Eye (tissue), 1 donor: ENCODE results near the gene KIF26B.
"Not testable (repeated sequence)": the region's sequence is repeated elsewhere in the genome, so short reads cannot be mapped to it uniquely, and the experiment has no call there.

Experiments used
- DNase-seq: peaks from one replicate; pipeline ENCODE4 v3.0.0-alpha.2; 2015

Gene KIF26B

DNA sequence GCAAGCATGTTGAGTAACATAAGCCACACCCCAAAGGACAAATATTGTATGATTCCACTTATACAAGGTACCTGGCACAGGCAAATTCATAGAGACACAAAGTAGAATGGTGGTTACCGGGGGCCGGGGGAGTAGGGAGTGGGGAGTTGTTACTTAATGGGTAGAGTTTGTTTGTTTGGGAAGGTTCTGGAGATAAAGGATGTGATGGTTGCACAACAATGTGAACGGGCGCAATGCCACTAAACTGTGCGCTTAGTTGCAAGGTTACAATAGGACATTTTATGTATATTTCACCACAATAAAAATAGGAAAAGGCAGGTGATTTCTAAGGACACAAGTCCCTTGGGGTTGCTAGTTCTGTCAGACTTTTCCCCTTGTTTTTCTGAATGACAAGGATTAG, 516.6 kb downstream of the KIF26B start:
- DNase-seq = no peak

DNA sequence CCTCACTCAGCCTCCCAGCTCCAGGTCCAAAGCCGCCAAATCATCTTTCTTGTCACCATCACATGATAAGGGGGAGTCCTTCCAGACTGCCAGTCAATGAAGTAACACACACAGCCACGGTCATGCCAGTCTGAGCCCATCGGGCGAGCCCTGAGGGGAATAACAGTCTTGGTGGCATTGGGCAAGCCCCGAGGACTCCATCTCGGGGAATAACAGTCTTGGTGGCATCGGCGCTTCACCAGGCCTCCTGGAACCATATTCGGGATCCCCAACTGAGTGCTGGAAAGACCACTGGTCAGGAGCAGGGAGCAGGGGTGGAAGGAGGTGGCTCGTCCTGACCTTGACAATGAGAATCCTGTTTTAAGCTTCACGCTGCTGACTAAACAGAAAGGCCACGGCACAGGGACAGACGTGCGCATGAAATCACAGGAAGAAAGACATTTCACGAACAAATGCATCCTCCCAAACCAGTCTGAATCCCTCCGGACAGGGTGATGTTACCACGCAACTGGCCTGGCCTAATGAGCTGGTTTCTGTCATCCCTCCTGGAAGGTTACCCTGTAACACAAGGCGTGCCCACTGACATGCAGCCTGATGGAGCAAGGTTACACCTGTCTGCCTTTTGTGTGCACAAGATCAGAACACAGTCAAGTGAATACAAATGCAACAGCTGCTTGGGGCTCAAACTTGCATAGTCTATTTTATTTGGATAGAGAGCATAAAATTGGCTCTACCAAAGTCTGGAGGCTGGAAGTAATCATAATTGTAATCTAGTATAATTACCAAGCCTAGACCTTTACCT, 517.4 kb downstream of the KIF26B start:
- no peak for DNase-seq

DNA sequence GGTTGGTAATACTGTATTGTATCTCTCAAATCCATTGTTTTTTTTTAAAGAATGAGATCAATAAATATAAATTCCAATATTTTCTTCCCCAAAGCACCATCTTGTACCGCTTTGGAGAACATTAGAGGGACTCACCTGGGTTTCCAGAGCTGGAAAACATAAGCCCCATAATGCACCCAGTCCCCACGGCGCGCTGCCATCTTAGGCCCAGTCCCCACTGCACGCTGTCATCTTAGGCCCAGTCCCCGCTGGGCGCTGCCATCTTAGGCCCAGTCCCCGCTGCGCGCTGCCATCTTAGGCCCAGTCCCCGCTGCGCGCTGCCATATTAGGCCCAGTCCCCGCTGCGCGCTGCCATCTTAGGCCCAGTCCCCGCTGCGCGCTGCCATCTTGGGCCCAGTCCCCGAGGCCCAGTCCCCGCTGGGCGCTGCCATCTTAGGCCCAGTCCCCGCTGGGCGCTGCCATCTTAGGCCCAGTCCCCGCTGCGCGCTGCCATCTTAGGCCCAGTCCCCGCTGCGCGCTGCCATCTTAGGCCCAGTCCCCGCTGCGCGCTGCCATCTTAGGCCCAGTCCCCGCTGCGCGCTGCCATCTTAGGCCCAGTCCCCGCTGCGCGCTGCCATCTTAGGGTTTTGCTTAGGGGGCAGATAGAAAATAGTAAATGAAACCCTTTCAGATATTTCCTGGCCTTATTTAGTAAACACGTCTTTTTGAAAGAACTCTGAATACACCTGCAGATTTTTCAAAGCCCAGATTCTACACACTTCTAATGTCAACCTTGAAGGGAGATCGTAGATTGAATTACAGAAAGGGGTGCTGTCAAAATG, 518.3 kb downstream of the KIF26B start:
- DNase-seq = not testable (repeated sequence)

DNA sequence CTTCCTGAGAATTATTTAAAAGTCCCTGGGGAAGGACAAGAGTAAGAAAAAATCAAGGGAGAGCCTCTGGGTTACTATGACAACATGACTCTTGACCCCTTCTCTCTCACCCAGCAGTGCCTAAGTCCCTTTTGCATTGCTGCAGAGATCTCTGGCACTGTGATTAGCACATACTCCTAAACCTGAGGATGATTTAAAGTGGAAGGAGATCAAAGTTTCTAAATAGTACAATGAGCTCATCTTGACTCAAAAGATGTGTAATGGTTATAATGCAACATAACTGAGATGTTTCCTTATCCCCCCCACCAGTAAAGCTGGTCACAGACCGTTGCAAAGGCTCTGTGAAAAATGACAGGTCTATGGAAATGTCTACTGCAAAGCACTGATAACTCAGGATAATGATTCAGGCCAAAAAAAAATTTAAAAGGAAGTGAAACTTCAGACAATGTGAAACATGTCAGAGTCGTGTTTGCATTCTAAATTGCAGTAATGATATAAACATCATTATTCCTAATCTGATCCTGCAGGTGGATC, 519.2 kb downstream of the KIF26B start:
- DNase-seq = no peak

DNA sequence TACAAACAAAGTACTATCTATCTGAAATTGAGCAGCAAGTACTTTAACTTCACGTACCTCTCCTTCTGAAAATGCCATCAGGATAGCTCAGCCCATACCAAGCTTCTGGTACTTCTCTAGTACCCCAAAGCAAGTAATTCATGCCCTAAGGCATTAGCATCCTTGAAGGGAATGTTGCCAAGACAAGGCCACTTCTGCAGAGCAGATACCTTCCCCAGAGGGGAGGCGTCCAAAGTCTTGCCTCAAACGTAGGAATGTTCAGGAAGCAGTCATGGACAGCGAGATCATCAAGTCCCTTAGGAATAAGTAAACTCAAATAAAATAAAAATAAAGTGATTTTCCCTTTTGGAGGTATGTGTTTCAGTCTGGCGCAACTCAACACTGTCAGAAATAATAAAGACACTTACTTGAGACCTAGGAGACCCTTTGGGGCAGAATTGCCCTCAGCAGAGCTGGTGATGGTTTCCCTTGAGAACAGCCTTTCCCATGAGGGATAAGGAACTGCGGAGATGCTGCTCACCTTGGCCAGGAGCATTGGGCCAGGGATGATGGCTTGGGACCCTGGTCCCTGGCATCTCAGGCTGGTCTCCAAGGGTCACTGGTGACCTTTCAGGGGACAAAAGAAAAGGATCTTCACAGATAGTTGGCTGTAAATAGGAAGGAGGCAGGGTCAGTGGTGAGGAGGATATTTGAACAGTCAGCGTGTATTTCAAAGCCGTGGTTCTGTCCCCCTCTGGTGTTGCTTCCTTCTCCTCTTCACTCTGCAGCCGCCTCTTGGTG, 522.9 kb downstream of the KIF26B start:
- DNase-seq = no peak

DNA sequence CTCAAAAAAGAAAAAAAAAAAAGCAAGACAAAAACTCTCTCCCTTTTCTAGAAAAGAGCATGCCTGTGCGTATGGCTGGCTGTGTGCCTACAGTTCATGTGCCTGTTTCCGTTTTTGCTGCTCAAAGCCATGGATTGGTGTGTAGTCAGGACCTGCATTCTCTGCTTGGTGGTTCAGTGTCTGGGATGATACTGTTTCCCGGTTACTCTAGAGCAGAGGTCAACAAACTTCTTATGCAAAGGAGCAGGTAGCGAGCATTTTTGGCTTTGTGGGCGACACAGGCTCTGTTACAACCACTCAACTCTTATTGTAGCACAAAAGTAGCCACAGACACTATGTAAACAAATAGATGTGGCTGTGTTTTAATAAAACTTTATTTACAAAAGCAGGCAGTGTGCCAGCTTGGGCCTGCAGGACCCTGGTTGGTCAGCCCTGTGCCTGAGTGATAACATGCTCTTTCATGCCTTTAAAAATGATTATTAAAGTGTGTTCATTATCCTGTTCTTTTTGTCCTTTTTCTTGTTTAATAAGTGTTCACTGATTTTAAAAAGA, 524.2 kb downstream of the KIF26B start:
- DNase-seq = no peak

DNA sequence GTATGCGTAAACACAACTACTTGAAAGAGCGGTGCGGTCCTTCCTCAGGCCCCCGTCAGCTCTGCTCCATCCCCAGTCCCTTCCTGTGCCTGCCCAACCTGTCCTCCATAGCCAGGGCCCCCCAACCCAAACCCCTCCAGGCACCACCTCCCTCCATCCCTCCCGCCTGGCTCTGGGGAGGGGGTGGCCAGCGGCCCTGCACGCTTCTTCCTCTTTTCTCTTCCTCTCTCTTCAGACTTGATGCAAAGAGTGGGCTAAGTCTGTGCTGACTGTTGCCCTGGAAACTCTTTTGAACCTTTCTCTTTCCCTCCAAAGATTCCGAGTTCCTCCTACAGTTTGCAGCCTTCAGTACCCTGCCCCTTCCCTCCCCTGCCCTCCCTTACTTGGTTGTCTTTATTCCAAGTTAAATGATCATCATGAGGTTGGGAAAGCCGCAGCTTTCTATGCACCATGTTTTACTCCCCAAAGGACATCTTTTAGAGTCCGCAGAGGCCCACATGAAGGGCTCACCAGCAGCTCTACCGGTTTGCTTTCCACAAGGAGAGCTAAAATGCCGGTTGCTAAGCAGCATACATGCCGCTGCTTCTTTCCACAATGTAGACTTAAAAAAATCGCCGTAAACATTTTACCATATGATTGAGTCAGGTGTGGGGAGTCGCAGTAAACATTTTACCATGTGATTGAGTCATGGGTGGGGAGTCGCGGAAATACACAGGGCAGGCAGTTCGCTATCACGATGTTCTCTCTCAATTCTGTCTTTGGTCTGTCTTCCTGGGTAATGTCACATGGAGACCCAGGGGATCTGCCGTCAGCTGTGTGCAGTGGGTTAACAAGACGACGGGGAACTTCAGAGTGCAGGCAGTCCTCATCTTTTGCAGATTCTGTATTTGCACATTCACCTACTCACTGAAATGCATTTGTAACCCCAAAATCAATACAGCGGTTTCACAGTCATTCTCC, 525.3 kb downstream of the KIF26B start:
- DNase-seq = peak; percentile 52

DNA sequence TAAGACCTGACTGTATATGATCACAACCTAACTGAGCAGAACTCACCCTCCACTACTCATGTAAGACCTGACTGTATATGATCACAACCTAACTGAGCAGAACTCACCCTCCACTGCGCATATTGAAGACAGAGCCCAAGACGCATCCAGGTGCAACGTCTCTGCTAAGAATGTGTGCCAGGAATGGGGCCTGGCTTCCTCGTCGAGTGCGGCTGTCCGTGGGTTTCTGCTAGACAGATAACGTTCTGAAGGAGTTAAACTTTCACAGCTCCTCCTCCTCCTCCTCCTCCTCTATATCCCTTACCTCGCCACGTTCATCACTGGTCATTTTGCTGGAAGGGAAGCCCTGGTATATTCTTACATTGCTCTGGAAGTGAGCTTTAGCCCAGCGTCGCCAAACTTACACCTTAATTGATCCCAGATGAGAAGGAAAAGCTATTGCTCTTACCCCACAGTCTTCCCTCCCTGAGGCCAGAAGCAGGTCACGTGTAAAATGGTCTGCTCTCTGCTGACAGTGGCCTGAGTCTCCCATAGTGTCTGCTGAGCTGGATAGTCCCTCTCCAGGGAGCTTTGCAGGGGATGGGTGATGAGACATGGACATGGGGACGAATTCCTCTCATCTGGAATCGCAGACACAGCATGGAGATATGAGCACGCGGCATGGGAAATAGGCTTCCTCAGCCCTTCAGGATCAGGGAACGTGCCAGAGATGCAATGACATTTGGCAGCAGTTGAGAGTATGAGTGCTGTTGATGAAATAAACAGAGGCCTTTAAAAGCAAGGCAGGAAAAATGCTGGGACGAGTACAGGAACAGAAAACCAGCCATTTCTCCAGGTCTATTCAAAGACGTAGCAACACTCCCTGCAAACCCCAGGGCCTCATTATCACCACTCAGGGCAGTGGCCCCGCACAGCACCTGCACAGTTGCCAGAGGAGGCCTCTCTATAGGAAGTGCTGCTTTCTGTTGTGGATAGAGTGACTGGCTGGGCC, 528.1 kb downstream of the KIF26B start:
- peak; percentile 52 for DNase-seq

DNA sequence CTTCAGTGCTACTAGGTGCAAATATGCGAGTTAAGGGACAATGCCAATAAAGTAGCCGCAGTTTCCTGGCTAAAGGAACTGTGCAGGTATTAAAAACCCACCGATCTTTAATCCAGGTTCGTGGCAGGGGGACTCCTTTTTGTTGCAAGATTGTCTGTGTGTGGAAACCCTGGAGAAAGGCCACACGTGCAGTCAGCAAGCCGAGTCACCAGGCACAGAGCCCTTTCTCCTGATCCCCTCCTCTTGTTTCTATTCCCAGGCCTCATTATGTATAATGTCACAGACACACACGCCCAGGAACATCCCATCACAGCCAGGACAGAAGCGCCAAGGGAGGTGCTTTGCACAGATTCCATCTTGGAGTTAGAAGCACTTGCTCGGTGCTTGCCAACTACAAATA, 528.9 kb downstream of the KIF26B start:
- DNase-seq = no peak

DNA sequence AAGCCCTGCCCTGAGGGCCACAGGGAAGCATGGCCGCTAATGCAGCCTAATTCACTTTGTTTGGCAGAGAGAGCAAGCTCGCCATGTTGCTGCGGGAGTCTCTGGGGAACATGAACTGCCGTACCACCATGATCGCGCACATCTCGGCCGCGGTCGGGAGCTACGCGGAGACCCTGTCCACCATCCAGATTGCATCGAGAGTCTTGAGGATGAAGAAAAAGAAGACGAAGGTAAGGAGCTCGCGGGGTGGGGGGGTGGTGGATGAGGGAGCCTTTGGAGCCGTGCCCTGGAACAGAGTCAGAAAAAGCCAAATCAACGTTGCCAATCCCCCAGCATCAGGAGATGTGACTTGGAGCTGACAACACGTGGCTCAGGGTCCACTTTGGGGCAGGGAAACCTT, 529.4 kb downstream of the KIF26B start:
- DNase-seq = no peak

DNA sequence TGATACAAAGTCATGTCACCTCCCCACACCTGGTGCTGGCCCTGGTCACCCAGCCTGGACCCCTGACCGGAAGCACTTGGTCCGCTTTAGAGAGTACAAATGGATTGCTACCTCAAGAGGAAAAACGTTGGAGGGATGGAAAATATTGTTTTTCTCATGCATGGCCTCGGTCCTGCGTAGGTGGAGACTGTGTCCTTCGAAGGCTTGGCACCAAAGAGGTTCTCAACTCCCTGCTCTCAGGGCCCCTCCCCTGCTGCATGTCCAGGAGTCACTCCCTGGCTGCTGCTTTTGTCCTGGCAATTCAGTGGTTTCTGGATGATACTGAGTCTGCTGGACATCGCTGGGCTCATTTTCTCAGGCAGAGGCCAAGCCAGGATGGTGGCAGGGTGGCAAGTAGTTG, 529.8 kb downstream of the KIF26B start:
- no peak for DNase-seq

DNA sequence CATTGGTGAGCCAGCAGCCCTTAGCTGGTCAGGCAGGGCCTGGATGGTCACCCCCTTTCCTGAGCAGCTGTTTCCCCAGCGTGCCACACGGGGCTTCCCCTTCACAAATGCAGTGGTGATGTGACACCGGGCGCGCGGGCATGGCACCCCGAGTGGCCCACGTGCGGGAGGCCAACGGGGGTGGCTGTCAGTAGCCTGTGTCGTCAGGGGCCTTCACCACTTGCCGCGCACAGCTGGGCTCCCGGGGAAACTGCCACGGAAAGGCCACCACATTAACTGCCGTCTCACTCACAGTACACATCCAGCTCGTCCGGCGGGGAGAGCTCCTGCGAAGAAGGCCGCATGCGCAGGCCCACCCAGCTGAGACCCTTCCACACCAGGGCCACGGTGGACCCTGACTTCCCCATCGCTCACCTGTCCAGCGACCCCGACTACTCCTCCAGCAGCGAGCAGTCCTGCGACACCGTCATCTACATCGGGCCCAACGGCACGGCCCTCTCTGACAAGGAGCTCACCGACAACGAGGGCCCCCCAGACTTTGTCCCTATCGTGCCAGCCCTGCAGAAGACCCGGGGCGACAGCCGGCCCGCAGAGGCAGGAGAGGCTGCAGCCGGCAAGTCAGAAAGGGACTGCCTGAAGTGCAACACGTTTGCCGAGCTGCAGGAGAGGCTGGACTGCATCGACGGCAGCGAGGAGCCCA, 530.5 kb downstream of the KIF26B start:
- DNase-seq = no peak

DNA sequence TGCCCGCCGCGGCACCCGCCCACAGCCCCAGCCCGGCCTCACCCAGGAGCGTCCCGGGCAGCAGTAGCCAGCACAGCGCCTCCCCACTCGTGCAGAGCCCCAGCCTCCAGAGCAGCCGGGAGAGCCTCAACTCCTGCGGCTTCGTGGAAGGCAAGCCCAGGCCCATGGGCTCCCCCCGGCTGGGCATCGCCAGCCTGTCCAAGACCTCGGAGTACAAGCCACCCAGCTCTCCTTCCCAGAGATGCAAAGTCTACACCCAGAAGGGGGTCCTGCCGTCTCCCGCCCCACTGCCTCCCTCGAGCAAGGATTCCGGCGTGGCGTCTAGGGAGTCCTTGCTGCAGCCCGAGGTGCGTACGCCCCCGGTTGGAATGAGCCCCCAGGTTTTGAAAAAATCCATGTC, 531.2 kb downstream of the KIF26B start:
- DNase-seq = no peak

DNA sequence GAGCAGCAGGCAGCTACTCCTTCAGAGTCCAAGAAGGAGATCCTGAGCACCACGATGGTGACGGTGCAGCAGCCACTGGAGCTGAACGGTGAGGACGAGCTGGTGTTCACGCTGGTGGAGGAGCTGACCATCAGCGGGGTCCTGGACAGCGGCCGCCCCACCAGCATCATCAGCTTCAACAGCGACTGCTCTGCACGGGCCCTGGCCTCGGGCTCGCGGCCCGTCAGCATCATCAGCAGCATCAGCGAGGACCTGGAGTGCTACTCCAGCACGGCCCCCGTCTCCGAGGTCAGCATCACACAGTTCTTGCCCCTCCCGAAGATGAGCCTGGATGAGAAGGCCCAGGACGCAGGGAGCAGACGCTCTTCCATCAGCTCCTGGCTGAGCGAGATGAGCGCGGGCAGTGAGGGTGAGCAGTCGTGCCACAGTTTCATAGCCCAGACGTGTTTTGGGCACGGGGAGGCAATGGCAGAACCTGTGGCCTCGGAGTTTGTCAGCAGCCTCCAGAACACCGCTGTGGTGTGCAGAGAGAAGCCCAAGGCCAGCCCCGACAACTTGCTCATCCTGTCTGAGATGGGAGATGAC, 531.8 kb downstream of the KIF26B start:
- no peak for DNase-seq

DNA sequence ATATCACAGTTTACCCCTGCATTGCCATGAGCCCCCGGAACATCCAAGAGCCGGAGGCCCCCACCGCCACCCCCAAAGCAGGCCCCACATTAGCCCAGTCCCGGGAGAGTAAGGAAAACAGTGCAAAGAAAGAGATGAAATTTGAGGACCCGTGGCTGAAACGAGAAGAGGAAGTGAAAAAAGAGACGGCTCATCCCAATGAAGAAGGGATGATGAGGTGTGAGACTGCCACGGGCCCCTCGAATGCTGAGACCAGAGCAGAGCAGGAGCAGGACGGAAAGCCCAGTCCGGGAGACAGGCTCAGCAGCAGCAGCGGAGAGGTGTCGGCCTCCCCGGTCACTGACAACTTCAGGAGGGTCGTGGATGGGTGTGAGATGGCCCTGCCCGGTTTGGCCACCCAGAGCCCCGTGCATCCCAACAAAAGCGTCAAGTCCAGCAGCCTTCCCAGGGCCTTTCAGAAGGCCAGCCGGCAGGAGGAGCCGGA, 532.4 kb downstream of the KIF26B start:
- DNase-seq = no peak

DNA sequence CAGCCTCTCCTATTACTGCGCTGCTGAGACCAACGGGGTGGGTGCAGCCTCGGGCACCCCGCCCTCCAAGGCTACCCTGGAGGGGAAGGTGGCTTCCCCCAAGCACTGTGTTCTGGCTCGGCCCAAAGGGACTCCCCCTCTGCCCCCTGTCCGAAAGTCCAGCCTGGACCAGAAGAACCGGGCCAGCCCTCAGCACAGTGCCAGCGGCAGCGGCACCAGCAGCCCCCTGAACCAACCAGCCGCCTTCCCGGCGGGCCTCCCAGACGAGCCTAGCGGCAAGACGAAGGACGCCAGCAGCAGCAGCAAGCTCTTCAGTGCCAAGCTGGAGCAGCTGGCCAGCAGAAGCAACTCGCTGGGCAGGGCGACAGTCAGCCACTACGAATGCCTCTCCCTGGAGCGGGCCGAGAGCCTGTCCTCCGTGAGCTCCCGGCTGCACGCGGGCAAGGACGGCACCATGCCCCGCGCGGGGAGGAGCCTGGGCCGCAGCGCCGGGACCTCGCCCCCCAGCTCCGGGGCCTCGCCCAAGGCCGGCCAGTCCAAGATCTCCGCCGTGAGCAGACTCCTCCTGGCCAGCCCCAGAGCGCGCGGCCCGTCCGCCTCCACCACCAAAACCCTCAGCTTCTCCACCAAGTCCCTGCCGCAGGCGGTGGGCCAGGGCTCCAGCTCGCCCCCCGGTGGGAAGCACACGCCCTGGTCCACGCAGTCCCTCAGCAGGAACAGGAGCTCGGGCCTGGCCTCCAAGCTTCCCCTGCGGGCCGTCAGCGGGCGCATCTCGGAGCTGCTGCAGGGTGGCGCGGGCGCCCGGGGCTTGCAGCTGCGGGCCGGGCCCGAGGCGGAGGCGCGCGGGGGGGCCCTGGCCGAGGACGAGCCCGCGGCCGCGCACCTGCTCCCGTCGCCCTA, 533.1 kb downstream of the KIF26B start:
- peak; percentile 61 for DNase-seq

DNA sequence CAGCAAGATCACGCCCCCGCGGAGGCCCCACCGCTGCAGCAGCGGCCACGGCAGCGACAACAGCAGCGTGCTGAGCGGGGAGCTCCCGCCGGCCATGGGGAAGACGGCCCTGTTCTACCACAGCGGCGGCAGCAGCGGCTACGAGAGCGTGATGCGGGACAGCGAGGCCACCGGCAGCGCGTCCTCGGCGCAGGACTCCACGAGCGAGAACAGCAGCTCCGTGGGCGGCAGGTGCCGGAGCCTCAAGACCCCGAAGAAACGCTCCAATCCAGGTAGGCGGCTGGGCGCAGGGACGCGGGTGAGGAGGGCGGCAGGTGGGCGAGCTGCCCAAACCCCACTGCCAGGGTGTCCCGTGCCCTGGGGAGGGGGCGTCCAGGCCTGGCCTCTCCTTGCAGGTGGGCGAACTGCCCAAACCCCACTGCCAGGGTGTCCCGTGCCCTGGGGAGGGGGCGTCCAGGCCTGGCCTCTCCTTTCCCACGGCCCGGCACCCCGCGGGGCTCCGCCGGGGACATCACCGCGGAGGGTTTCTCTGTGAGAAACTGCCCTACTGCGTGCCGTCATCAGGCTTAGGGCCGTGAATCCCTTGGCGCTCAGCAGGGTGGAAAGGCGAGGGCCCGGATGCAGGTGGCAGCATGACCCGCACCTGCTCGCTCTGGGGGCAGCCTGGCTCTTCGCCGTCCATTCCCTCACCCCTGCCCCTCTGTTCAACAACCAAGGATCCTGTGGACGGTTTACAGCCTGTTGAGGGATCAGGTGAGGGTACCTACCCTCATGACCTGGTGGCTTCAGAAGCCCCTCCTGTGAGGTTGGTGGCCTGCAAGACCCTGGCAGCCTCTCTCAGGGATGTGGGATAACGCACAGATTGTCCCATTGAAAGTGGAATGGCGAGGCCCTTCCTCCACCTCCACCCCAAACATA, 534.0 kb downstream of the KIF26B start:
- no peak for DNase-seq
